Stomach (tissue), 9 donors: Measurements from ENCODE around the gene ALX4. TPM values are rescaled to one million over a fixed set of nuclear protein-coding genes. Genes with fewer than 3 reads are reported as not detected.

Experiments used
- DNase-seq, 2 donors: peaks; one replicate each; pipeline versions ENCODE4 v3.0.0 to v3.0.0-alpha.2; 2013 to 2019
- H3K27ac ChIP-seq, 5 donors: fragments of 200-600 bp in 4 of 5; sonication (generic) in 4 of 5; one replicate each; pipeline ENCODE4 v1.5.1; 2013 to 2019; ENCODE audit warnings: mild to moderate bottlenecking in 1 of 5, moderate library complexity in 1 of 5
- H3K27me3 ChIP-seq, 3 donors: fragments of 200-600 bp; sonication (generic); one replicate each; pipeline ENCODE4 v1.5.1; 2017 to 2019; ENCODE audit warnings: mixed run types in 1 of 3
- H3K36me3 ChIP-seq, 4 donors: fragments of 200-600 bp; sonication (generic); 1 replicate in 3 of 4; 2 replicates in 1 of 4; pipeline ENCODE4 v1.5.1; 2016 to 2019
- H3K4me1 ChIP-seq, 4 donors: fragments of 200-600 bp; sonication (generic); one replicate each; pipeline ENCODE4 v1.5.1; 2016 to 2019
- H3K4me3 ChIP-seq, 4 donors: fragments of 200-600 bp; sonication (generic) in 3 of 4; one replicate each; pipeline ENCODE4 v1.5.1; 2016 to 2019; ENCODE audit warnings: mild to moderate bottlenecking in 1 of 4
- H3K9me3 ChIP-seq, 4 donors: fragments of 200-600 bp; sonication (generic); one replicate each; pipeline ENCODE4 v1.5.1; 2016 to 2019
- EP300 ChIP-seq: sonication (generic); formaldehyde crosslinking; IDR thresholded peaks from one replicate; pipeline ENCODE4 v1.6.1; 2017; ENCODE audit warnings: antibody characterized with exemption
- POLR2A ChIP-seq, 4 donors: fragments of 450-650 bp; IDR thresholded peaks; one replicate each; pipeline ENCODE4 v1.6.1; 2016; ENCODE audit warnings: antibody characterized with exemption in 4 of 4, control low read depth in 2 of 4, mild to moderate bottlenecking in 1 of 4, moderate library complexity in 1 of 4
- POLR2AphosphoS5 ChIP-seq, 3 donors: sonication (generic); formaldehyde crosslinking; IDR thresholded peaks; one replicate each; pipeline ENCODE4 v1.6.1; 2016; ENCODE audit warnings: antibody characterized with exemption in 3 of 3
- WGBS, 5 donors: extraction: QIAGEN DNeasy Blood & Tissue Kit in 3 of 5; methylation state at CpG; one replicate each; pipeline versions ENCODE4 v1.1.5 to v1.1.7; 2013 to 2018; 5-methylcytosine and 5-hydroxymethylcytosine counted together
- intact Hi-C: fragments of 100-400 bp; cut with DNase I; formaldehyde crosslinking; loops from one replicate; pipeline ENCODE4 v1.15.1; 2023; ENCODE audit warnings: low total_unique reads
- polyA plus RNA-seq, 3 donors: library from polyadenylated mRNA; stranded (reverse); fragments of 200-250 nt; gene quantifications; one replicate each; pipeline ENCODE4 v1.2.3, GENCODE V29; 2013
- total RNA-seq, 5 donors: library from RNA; depleted of rRNA; stranded (reverse); fragments of >200 nt; gene quantifications; one replicate each; pipeline versions ENCODE4 v1.1.0 to v1.2.3, GENCODE V29; 2014 to 2016
- TF ChIP-seq, protein P1 (sequence below), 7 experiments: fragments of 450-650 bp in 4 of 7; fragments of 200-600 bp in 3 of 7; sonication (generic) in 3 of 7; IDR thresholded peaks; one replicate each; pipeline ENCODE4 v1.5.1; 2016 to 2019; ENCODE audit warnings: antibody characterized with exemption in 7 of 7, control low read depth in 2 of 7, mild to moderate bottlenecking in 1 of 7
- donor health status: healthy with polysubstance abuse.
- donor health status: Bipolar disorder and iron deficiency.
- donor health status: healthy.

Gene ALX4
- total and polyA plus RNA-seq, 8 donors, result not detected

DNA sequence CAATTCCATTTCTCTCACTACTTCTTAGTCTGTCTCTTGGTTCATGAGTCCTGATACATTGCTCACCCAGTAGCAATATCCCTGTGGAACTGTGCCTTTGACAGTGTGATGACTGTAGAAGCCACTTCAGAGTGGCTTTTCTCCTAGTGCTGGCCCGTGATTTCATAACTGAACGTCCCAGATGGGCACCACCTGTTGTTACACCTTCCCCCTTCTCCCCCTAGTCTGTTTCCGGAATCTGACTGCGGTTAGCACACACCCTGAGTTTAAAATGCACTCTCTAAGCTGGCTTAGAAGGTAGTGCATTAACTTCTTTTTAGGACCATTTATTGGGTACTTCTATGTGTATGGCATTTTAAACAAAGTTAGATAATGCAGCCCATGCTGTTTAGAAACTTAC, 83.0 kb downstream of the ALX4 start:
- Histone ChIP-seq H3K27me3 (no peaks in the 10 kb centered on the region), H3K9me3 (no peaks in the 10 kb centered on the region), H3K27ac (no peak overlapping the region), H3K36me3 (no peaks in the 10 kb centered on the region), H3K4me1 (peaks cover 0 to 9% (median 0%) of the 10 kb centered on the region in 4 donors), H3K4me3 (no peak overlapping the region)
- intact Hi-C loops, result no loop called here
- WGBS, 5 donors, result 53 to 83% (median 58%) methylated on average over 3 to 4 of the region's 4 CpGs
- DNase-seq, result no peak
- TF ChIP-seq EP300, result no peak
- TF ChIP-seq POLR2AphosphoS5 (IDR thresholded peaks at IDR 0.05), result no peak
- TF ChIP-seq, protein P1, sequence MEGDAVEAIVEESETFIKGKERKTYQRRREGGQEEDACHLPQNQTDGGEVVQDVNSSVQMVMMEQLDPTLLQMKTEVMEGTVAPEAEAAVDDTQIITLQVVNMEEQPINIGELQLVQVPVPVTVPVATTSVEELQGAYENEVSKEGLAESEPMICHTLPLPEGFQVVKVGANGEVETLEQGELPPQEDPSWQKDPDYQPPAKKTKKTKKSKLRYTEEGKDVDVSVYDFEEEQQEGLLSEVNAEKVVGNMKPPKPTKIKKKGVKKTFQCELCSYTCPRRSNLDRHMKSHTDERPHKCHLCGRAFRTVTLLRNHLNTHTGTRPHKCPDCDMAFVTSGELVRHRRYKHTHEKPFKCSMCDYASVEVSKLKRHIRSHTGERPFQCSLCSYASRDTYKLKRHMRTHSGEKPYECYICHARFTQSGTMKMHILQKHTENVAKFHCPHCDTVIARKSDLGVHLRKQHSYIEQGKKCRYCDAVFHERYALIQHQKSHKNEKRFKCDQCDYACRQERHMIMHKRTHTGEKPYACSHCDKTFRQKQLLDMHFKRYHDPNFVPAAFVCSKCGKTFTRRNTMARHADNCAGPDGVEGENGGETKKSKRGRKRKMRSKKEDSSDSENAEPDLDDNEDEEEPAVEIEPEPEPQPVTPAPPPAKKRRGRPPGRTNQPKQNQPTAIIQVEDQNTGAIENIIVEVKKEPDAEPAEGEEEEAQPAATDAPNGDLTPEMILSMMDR (IDR thresholded peaks at IDR 0.05), result no peak

DNA sequence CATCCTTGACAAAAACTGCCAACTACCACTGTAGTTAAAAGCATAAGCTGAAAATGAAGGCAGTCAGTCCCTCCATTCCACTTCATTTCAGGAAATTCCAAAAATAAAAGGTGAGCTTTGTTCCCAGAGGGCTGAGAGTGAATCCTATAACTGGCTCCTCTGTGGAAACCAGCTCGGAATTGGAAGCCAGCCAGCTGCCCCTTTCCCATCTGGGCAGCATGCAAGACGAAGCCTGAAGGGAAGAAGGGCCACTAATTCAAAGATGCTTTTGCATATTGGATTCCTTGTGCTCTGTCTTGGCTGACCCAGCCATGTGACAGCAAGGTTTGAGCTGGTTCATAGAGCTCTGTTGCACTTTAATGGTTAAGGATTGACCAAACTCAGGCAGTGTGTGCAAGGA, 83.4 kb downstream of the ALX4 start:
- no peak overlapping the region for H3K27ac ChIP-seq
- intact Hi-C loops, result no loop called here
- TF ChIP-seq POLR2A (IDR thresholded peaks at IDR 0.05) (no peak), POLR2AphosphoS5 (IDR thresholded peaks at IDR 0.05) (no peak), EP300 (no peak)
- TF ChIP-seq, protein P1 (IDR thresholded peaks at IDR 0.05), result no peak
- H3K4me1 ChIP-seq, result peaks cover 0 to 9% (median 0%) of the 10 kb centered on the region in 4 donors
- no peaks in the 10 kb centered on the region for H3K9me3 ChIP-seq
- WGBS, 5 donors, result 72 to 94% (median 85%) methylated on average over 2 of the region's 2 CpGs
- no peaks in the 10 kb centered on the region for H3K36me3 ChIP-seq
- DNase-seq, result no peak
- no peaks in the 10 kb centered on the region for H3K27me3 ChIP-seq
- no peak overlapping the region for H3K4me3 ChIP-seq

- peaks cover 0 to 9% (median 0%) of the 10 kb centered on the region in 4 donors for H3K4me1 ChIP-seq
- 80 to 91% (median 88%) methylated on average over 3 of the region's 3 CpGs for WGBS, 5 donors
- TF ChIP-seq POLR2A (IDR thresholded peaks at IDR 0.05), result no peak
- TF ChIP-seq EP300, result no peak
- TF ChIP-seq, protein P1 (IDR thresholded peaks at IDR 0.05), result no peak
- no peak for TF ChIP-seq POLR2AphosphoS5 (IDR thresholded peaks at IDR 0.05)
- intact Hi-C loops, result no loop called here
- no peaks in the 10 kb centered on the region for H3K27me3 ChIP-seq
- DNase-seq, result no peak
- no peak overlapping the region for H3K4me3 ChIP-seq
- no peaks in the 10 kb centered on the region for H3K9me3 ChIP-seq
- no peak overlapping the region for H3K27ac ChIP-seq
- H3K36me3 ChIP-seq, result peaks cover 0 to 3% (median 0%) of the 10 kb centered on the region in 4 donors
These were observed 85.0 kb downstream of the ALX4 start for GRCh38 chr11:44224867-44225501.

DNA sequence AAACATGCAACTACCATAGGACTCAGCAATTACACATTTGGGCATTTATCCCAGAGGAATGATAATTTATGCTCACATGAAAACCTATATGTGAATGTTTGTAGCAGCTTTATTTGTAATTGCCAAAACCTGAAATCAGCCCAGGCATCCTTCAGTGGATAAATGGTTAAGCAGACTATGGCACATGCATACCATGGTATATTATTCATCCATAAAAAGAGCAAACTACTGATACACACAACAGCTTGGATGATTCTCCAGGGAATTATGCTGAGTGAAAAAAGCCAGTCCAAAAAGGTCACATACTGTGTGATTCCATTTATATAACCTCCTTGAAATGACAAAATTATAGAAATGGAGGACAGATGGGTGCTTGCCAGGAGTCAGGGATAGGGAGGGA, 86.7 kb downstream of the ALX4 start:
- no peak for DNase-seq
- peaks cover 0 to 3% (median 0%) of the 10 kb centered on the region in 4 donors for H3K36me3 ChIP-seq
- no peaks in the 10 kb centered on the region for H3K9me3 ChIP-seq
- no peaks in the 10 kb centered on the region for H3K4me1 ChIP-seq
- no peaks in the 10 kb centered on the region for H3K27me3 ChIP-seq
- TF ChIP-seq POLR2AphosphoS5 (IDR thresholded peaks at IDR 0.05) (no peak), EP300 (no peak), POLR2A (IDR thresholded peaks at IDR 0.05) (no peak)
- TF ChIP-seq, protein P1 (IDR thresholded peaks at IDR 0.05), result no peak
- no peak overlapping the region for H3K27ac ChIP-seq
- no peak overlapping the region for H3K4me3 ChIP-seq
- intact Hi-C loops, result no loop called here
